Measurements from ENCODE around the gene PTX3. TPM values are rescaled to one million over a fixed set of nuclear protein-coding genes. Genes with fewer than 3 reads are reported as not detected.

PTX3 gene
- total and polyA plus RNA-seq, 4 donors = 0.17 to 0.66 (median 0.28) TPM; not detected in 1

- Histone ChIP-seq H3K27me3 (ENCODE audit: control insufficient read depth in 4 of 4, insufficient read depth in 4 of 4, low read length in 3 of 4) (peaks cover 0 to 3% (median 0%) of the 10 kb centered on the region in 4 donors), H3K9me3 (ENCODE audit: control insufficient read depth in 4 of 4, low read length in 3 of 4) (no peaks in the 10 kb centered on the region), H3K9ac (ENCODE audit: low read depth in 1 of 2, low read length in 2 of 2) (no peak overlapping the region), H3K4me1 (ENCODE audit: control insufficient read depth in 4 of 4, insufficient read depth in 4 of 4, low read length in 3 of 4) (no peaks in the 10 kb centered on the region), H3K4me3 (ENCODE audit: low read depth in 1 of 3, low read length in 3 of 3) (no peak overlapping the region), H3K36me3 (ENCODE audit: control insufficient read depth in 4 of 4, insufficient read depth in 3 of 4, low read depth in 1 of 4, low read length in 3 of 4) (no peaks in the 10 kb centered on the region), H3K27ac (ENCODE audit: low read depth in 1 of 2, low read length in 2 of 2) (no peak overlapping the region)
- DNase-seq (ENCODE audit: low spot score) = no peak
- TF ChIP-seq HNF4A (conservative IDR thresholded peaks at IDR 0.05) = no peak
- no peak for TF ChIP-seq TAF1 (conservative IDR thresholded peaks at IDR 0.05)
- 65% methylated on average over 3 of the region's 3 CpGs for WGBS
These were observed 7.5 kb downstream of the PTX3 start for GRCh38 chr3:157443905-157444796.

- WGBS = 86% methylated on average over 1 of the region's 1 CpG
- Histone ChIP-seq H3K27me3 (ENCODE audit: control insufficient read depth in 4 of 4, insufficient read depth in 4 of 4, low read length in 3 of 4) (no peaks in the 10 kb centered on the region), H3K4me1 (ENCODE audit: control insufficient read depth in 4 of 4, insufficient read depth in 4 of 4, low read length in 3 of 4) (no peaks in the 10 kb centered on the region), H3K4me3 (ENCODE audit: low read depth in 1 of 3, low read length in 3 of 3) (no peak overlapping the region), H3K9me3 (ENCODE audit: control insufficient read depth in 4 of 4, low read length in 3 of 4) (no peaks in the 10 kb centered on the region), H3K27ac (ENCODE audit: low read depth in 1 of 2, low read length in 2 of 2) (no peak overlapping the region), H3K9ac (ENCODE audit: low read depth in 1 of 2, low read length in 2 of 2) (no peak overlapping the region), H3K36me3 (ENCODE audit: control insufficient read depth in 4 of 4, insufficient read depth in 3 of 4, low read depth in 1 of 4, low read length in 3 of 4) (no peaks in the 10 kb centered on the region)
- DNase-seq (ENCODE audit: low spot score) = no peak
- no peak for TF ChIP-seq SP1 (IDR thresholded peaks at IDR 0.05)
These were observed 8.1 kb downstream of the PTX3 start for GRCh38 chr3:157444797-157445184.

GRCh38 chr3:157445857-157446256 lies 9.2 kb downstream of the PTX3 start:
- Histone ChIP-seq H3K9ac (ENCODE audit: low read depth in 1 of 2, low read length in 2 of 2) (no peak overlapping the region), H3K27ac (ENCODE audit: low read depth in 1 of 2, low read length in 2 of 2) (no peak overlapping the region), H3K9me3 (ENCODE audit: control insufficient read depth in 4 of 4, low read length in 3 of 4) (no peaks in the 10 kb centered on the region), H3K36me3 (ENCODE audit: control insufficient read depth in 4 of 4, insufficient read depth in 3 of 4, low read depth in 1 of 4, low read length in 3 of 4) (no peaks in the 10 kb centered on the region), H3K27me3 (ENCODE audit: control insufficient read depth in 4 of 4, insufficient read depth in 4 of 4, low read length in 3 of 4) (no peaks in the 10 kb centered on the region), H3K4me1 (ENCODE audit: control insufficient read depth in 4 of 4, insufficient read depth in 4 of 4, low read length in 3 of 4) (no peaks in the 10 kb centered on the region), H3K4me3 (ENCODE audit: low read depth in 1 of 3, low read length in 3 of 3) (no peak overlapping the region)
- no peak for DNase-seq (ENCODE audit: low spot score)
- no peak for TF ChIP-seq EGR1 (IDR thresholded peaks at IDR 0.05; ENCODE audit: low read depth in 2 of 2)
- no peak for TF ChIP-seq ZBTB33 (IDR thresholded peaks at IDR 0.05)
- TF ChIP-seq REST (IDR thresholded peaks at IDR 0.05) = no peak
- TF ChIP-seq FOXA1 (IDR thresholded peaks at IDR 0.05) = no peak
- TF ChIP-seq HNF4G (IDR thresholded peaks at IDR 0.05) = no peak
- no peak for TF ChIP-seq FOXA2 (IDR thresholded peaks at IDR 0.05)
- no peak for TF ChIP-seq CTCF (IDR thresholded peaks at IDR 0.05; ENCODE audit: low read depth, low read length, missing input control)
- TF ChIP-seq YY1 (IDR thresholded peaks at IDR 0.05) = no peak
- TF ChIP-seq HNF4A (conservative IDR thresholded peaks at IDR 0.05) = no peak
- no peak for TF ChIP-seq NR2F2 (IDR thresholded peaks at IDR 0.05)
- no peak for TF ChIP-seq ATF3 (IDR thresholded peaks at IDR 0.05)
- WGBS = 88% methylated on average over 1 of the region's 1 CpG
